GM23338 (cell line): Measurements from ENCODE around the gene COL1A1. TPM values are rescaled to one million over a fixed set of nuclear protein-coding genes. Genes with fewer than 3 reads are reported as not detected.

Experiments
- ATAC-seq: fragments of 200-7000 bp; cut with Tn5 transposase; 3 replicates; pipeline ENCODE4 v1.9.1; 2020
- DNase-seq: peaks from one replicate; pipeline ENCODE4 v3.0.0-alpha.2; 2015; ENCODE audit warnings: low spot score
- H2AFZ ChIP-seq: fragments of 200-600 bp; sonication (generic); 2 replicates; pipeline ENCODE4 v1.8.0; 2016; ENCODE audit warnings: antibody characterized with exemption, mild to moderate bottlenecking, moderate library complexity
- H3F3A ChIP-seq: fragments of 200-600 bp; sonication (generic); replicated peaks from 2 replicates; pipeline ENCODE4 v1.8.0; 2017; ENCODE audit warnings: antibody characterized with exemption, mixed run types, low read depth
- H3K27ac ChIP-seq: fragments of 200-600 bp; sonication (generic); 2 replicates; pipeline ENCODE4 v1.6.1; 2016; ENCODE audit warnings: low read depth
- H3K27me3 ChIP-seq: fragments of 200-600 bp; sonication (generic); 2 replicates; pipeline ENCODE4 v1.8.0; 2016; ENCODE audit warnings: mild to moderate bottlenecking, mixed run types, moderate library complexity; ENCODE audit not compliant: insufficient read depth
- H3K36me3 ChIP-seq: fragments of 200-600 bp; sonication (generic); 2 replicates; pipeline ENCODE4 v1.8.0; 2016; ENCODE audit warnings: mild to moderate bottlenecking; ENCODE audit not compliant: insufficient read depth
- H3K4me1 ChIP-seq: fragments of 200-600 bp; sonication (generic); 2 replicates; pipeline ENCODE4 v1.8.0; 2016; ENCODE audit warnings: mild to moderate bottlenecking, moderate library complexity; ENCODE audit not compliant: insufficient read depth
- H3K4me2 ChIP-seq: fragments of 200-600 bp; sonication (generic); 2 replicates; pipeline ENCODE4 v1.7.1; 2017; ENCODE audit warnings: mixed run types
- H3K4me3 ChIP-seq: fragments of 200-600 bp; sonication (generic); 2 replicates; pipeline ENCODE4 v1.6.1; 2016; ENCODE audit warnings: mixed run types
- H3K79me2 ChIP-seq: fragments of 200-600 bp; sonication (generic); replicated peaks from 2 replicates; pipeline ENCODE4 v1.8.0; 2017; ENCODE audit warnings: mild to moderate bottlenecking; ENCODE audit not compliant: insufficient read depth
- H3K9me2 ChIP-seq: fragments of 200-600 bp; sonication (generic); 2 replicates; pipeline ENCODE4 v1.8.0; 2017; ENCODE audit not compliant: insufficient read depth
- H4K20me1 ChIP-seq: fragments of 200-600 bp; sonication (generic); replicated peaks from 2 replicates; pipeline ENCODE4 v1.8.0; 2017; ENCODE audit warnings: mild to moderate bottlenecking; ENCODE audit not compliant: insufficient read depth
- H3K27ac Mint-ChIP-seq: 2 replicates; pipeline ENCODE4 v1.8.0; 2020; ENCODE audit warnings: inconsistent platforms, mild to moderate bottlenecking, moderate library complexity, mixed read lengths
- H3K27me3 Mint-ChIP-seq: 3 replicates; pipeline ENCODE4 v1.8.0; 2022; ENCODE audit warnings: low read depth, mild to moderate bottlenecking, moderate library complexity, mixed read lengths, inconsistent platforms; ENCODE audit not compliant: insufficient read depth, poor library complexity
- H3K36me3 Mint-ChIP-seq: 3 replicates; pipeline ENCODE4 v1.8.0; 2021; ENCODE audit warnings: low read depth, mild to moderate bottlenecking, inconsistent platforms, moderate library complexity, mixed read lengths
- H3K4me1 Mint-ChIP-seq: 3 replicates; pipeline ENCODE4 v1.8.0; 2020; ENCODE audit warnings: mild to moderate bottlenecking, inconsistent platforms, mixed read lengths
- H3K4me3 Mint-ChIP-seq: 3 replicates; pipeline ENCODE4 v1.8.0; 2021; ENCODE audit warnings: moderate library complexity, mild to moderate bottlenecking, inconsistent platforms, mixed read lengths
- H3K9me3 Mint-ChIP-seq: 3 replicates; pipeline ENCODE4 v1.8.0; 2020; ENCODE audit warnings: moderate library complexity, mild to moderate bottlenecking, inconsistent platforms, mixed read lengths
- CREB1 ChIP-seq: fragments of 250-450 bp; sonication (Bioruptor Pico); IDR thresholded peaks from 2 replicates; pipeline ENCODE4 v1.5.0; 2020; ENCODE audit warnings: low read depth, mild to moderate bottlenecking, moderate library complexity
- ETS1 ChIP-seq: IDR thresholded peaks from 2 replicates; pipeline ENCODE4 v1.6.1; 2016; ENCODE audit warnings: antibody characterized with exemption
- EZH2phosphoT487 ChIP-seq: fragments of 200-600 bp; sonication (generic); IDR thresholded peaks from one replicate; pipeline ENCODE4 v1.8.1; 2018; ENCODE audit warnings: antibody characterized with exemption; ENCODE audit not compliant: unreplicated experiment
- NANOG ChIP-seq: IDR thresholded peaks from 2 replicates; pipeline ENCODE4 v1.6.1; 2016; ENCODE audit warnings: antibody characterized with exemption, borderline replicate concordance
- POLR2AphosphoS5 ChIP-seq: IDR thresholded peaks from 2 replicates; pipeline ENCODE4 v1.6.1; 2016; ENCODE audit warnings: antibody characterized with exemption, low read depth
- STAT1 ChIP-seq: IDR thresholded peaks from one replicate; pipeline ENCODE4 v1.6.1; 2016; ENCODE audit warnings: antibody characterized with exemption; ENCODE audit not compliant: unreplicated experiment
- ZNF114 ChIP-seq: fragments of 250-450 bp; sonication (Bioruptor Pico); IDR thresholded peaks from 2 replicates; pipeline ENCODE4 v1.5.0; 2020; ENCODE audit warnings: mild to moderate bottlenecking, moderate library complexity
- ZNF331 ChIP-seq: fragments of 250-450 bp; sonication (Bioruptor Pico); IDR thresholded peaks from 2 replicates; pipeline ENCODE4 v1.5.0; 2020; ENCODE audit warnings: low read depth, mild to moderate bottlenecking, moderate library complexity
- polyA plus RNA-seq: library from polyadenylated mRNA; unstranded; fragments of >200 nt; fragmentation: Nextera tagmentation; extraction: Ambion mirVana; gene quantifications from 2 replicates; pipeline ENCODE4 v1.2.1, GENCODE V29; 2016
- total RNA-seq: library from RNA; depleted of rRNA; stranded (reverse); fragments of >200 nt; shearing (Covaris generic); gene quantifications from 2 replicates; pipeline ENCODE4 v1.2.3, GENCODE V29; 2014
- TF ChIP-seq, protein P1 (sequence below): fragments of 250-450 bp; sonication (Bioruptor Pico); IDR thresholded peaks from 2 replicates; pipeline ENCODE4 v1.5.0; 2020; ENCODE audit warnings: mild to moderate bottlenecking, moderate library complexity

COL1A1 gene
- total and polyA plus RNA-seq, 2 experiments from 2014 or later = 21.2 to 34.3 TPM

- H3K4me3 Mint-ChIP-seq = no peak overlapping the region
- no peak overlapping the region for H3K27ac ChIP-seq
- peak; percentile 64 for ATAC-seq
Measured at GRCh38 chr17:50220811-50221210, 19.4 kb upstream of the COL1A1 start.

More at GRCh38 chr17:50220811-50221210, 19.4 kb upstream of the COL1A1 start:
- Mint-ChIP-seq H3K27ac (no peak overlapping the region), H3K27me3 (peaks cover 5% of the 10 kb centered on the region), H3K4me1 (peaks cover 23% of the 10 kb centered on the region), H3K9me3 (peaks cover 19% of the 10 kb centered on the region), H3K36me3 (peaks cover 14% of the 10 kb centered on the region)
- Histone ChIP-seq H3K4me2 (no peak overlapping the region), H3K9me2 (peaks cover 5% of the 10 kb centered on the region; the same call in 1 of the 2 replicates), H2AFZ (peak overlapping the region; percentile 49; the same call in 1 of the 2 replicates), H4K20me1 (no peaks in the 10 kb centered on the region), H3K4me3 (no peak overlapping the region), H3K4me1 (no peaks in the 10 kb centered on the region), H3K79me2 (no peaks in the 10 kb centered on the region), H3K36me3 (no peaks in the 10 kb centered on the region), H3K27me3 (no peaks in the 10 kb centered on the region), H3F3A (no peaks in the 10 kb centered on the region)
- no peak for TF ChIP-seq ZNF114 (CRISPR knock-in tag)
- no peak for TF ChIP-seq NANOG
- no peak for TF ChIP-seq ZNF331 (CRISPR knock-in tag)
- TF ChIP-seq EZH2phosphoT487 = no peak
- TF ChIP-seq POLR2AphosphoS5 = no peak
- no peak for TF ChIP-seq ETS1
- no peak for TF ChIP-seq CREB1 (CRISPR knock-in tag)
- TF ChIP-seq, protein P1, sequence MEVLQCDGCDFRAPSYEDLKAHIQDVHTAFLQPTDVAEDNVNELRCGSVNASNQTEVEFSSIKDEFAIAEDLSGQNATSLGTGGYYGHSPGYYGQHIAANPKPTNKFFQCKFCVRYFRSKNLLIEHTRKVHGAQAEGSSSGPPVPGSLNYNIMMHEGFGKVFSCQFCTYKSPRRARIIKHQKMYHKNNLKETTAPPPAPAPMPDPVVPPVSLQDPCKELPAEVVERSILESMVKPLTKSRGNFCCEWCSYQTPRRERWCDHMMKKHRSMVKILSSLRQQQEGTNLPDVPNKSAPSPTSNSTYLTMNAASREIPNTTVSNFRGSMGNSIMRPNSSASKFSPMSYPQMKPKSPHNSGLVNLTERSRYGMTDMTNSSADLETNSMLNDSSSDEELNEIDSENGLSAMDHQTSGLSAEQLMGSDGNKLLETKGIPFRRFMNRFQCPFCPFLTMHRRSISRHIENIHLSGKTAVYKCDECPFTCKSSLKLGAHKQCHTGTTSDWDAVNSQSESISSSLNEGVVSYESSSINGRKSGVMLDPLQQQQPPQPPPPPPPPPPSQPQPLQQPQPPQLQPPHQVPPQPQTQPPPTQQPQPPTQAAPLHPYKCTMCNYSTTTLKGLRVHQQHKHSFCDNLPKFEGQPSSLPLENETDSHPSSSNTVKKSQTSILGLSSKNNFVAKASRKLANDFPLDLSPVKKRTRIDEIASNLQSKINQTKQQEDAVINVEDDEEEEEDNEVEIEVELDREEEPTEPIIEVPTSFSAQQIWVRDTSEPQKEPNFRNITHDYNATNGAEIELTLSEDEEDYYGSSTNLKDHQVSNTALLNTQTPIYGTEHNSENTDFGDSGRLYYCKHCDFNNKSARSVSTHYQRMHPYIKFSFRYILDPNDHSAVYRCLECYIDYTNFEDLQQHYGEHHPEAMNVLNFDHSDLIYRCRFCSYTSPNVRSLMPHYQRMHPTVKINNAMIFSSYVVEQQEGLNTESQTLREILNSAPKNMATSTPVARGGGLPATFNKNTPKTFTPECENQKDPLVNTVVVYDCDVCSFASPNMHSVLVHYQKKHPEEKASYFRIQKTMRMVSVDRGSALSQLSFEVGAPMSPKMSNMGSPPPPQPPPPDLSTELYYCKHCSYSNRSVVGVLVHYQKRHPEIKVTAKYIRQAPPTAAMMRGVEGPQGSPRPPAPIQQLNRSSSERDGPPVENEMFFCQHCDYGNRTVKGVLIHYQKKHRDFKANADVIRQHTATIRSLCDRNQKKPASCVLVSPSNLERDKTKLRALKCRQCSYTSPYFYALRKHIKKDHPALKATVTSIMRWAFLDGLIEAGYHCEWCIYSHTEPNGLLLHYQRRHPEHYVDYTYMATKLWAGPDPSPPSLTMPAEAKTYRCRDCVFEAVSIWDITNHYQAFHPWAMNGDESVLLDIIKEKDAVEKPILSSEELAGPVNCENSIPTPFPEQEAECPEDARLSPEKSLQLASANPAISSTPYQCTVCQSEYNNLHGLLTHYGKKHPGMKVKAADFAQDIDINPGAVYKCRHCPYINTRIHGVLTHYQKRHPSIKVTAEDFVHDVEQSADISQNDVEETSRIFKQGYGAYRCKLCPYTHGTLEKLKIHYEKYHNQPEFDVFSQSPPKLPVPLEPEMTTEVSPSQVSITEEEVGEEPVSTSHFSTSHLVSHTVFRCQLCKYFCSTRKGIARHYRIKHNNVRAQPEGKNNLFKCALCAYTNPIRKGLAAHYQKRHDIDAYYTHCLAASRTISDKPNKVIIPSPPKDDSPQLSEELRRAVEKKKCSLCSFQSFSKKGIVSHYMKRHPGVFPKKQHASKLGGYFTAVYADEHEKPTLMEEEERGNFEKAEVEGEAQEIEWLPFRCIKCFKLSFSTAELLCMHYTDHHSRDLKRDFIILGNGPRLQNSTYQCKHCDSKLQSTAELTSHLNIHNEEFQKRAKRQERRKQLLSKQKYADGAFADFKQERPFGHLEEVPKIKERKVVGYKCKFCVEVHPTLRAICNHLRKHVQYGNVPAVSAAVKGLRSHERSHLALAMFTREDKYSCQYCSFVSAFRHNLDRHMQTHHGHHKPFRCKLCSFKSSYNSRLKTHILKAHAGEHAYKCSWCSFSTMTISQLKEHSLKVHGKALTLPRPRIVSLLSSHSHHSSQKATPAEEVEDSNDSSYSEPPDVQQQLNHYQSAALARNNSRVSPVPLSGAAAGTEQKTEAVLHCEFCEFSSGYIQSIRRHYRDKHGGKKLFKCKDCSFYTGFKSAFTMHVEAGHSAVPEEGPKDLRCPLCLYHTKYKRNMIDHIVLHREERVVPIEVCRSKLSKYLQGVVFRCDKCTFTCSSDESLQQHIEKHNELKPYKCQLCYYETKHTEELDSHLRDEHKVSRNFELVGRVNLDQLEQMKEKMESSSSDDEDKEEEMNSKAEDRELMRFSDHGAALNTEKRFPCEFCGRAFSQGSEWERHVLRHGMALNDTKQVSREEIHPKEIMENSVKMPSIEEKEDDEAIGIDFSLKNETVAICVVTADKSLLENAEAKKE (CRISPR knock-in tag) = no peak
- no peak for TF ChIP-seq STAT1
- no peak for DNase-seq
